Activated T-helper 1 cell treated with Interleukin-2 at 50 U/mL for 16 hours (primary cell): Measurements from ENCODE around the gene ALK.

Experiments used
- DNase-seq: peaks from one replicate; pipeline ENCODE4 v3.0.0-alpha.2; 2020; ENCODE audit warnings: low read depth

The ALK gene

DNA sequence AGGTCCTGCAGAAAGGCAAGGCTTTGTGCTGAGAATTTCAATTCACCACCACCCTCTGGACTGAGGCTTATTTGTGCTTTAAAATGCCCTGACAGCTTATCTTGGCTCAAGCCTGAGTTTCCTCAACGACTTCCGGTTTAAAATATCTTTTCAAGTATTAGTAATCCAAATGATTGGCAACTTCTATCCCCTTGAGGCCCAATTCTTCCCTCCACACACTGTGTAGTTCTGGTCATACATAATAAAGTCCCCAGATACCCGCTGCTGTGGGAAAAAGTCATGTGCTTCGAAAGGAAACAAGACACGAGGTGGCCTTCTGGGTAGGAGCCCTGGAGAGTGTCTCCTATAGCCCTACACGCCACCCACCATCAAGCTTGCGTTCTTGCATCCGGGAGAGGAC, 393.4 kb downstream of the ALK start:
- DNase-seq: no peak

DNA sequence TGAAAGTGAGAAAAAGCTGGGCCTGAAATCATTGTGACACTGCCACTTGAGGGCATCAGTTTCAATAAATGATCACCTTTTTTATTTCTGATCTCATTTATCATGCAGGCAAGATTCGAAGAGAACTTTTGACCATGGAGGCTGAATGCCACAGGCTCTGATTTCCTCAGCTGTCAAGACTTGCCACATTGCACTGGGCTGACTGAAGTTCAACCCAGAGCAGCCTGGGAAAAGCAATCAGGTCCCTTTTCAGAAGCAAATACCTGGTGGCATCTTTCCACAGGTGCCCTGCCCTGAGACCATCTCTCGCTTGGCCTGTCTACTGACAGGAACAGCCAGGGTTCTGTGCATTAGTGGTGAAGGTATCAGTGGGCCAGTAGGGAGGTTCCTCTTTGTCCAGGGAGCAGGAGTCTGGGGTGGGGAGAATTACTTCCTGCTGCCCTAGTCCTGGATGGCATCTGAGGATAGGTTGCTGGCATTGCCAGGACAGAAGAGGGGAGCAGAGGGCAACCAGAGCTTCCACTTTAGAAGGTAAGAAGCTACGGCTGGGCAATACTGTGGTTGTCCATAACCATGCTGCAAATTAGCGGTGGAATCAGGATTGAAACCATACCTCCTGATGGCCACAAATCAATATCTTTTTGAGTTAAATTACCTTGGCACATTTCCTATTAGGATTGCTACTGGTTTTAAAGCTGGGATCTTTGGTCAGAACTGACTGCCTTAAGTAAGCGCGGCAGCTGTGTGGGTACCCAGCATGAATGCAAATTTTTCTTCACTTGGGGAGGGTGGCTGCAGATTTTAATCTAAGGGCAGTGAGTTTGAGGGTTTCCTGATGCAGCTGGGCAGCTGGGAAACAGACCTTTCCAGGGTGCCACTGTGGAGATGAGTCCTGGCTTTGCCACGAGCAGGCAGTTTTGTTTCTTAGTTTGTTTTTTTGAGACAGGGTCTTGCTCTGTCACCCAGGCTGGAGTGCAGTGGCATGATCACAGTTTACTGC, 394.5 kb downstream of the ALK start:
- no peak for DNase-seq

DNA sequence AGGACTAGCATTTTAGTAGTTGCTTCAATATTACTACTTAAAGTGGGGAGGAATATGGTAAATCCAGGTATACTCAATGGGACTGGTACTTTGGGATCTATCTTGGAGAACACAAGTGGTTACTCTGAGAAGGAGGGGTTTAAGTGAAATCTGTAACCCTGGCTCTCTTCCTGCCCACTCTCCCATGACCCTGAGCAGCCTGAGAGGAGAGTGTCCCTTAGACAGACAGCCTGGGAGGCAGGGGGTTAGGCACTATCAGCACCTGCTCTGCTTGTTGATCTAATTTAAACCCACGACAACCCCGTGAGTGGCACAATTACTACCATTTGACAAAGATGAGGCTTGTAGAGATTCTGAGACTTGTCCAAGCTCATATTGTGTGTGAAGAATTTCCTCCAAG, 395.5 kb downstream of the ALK start:
- no peak for DNase-seq

DNA sequence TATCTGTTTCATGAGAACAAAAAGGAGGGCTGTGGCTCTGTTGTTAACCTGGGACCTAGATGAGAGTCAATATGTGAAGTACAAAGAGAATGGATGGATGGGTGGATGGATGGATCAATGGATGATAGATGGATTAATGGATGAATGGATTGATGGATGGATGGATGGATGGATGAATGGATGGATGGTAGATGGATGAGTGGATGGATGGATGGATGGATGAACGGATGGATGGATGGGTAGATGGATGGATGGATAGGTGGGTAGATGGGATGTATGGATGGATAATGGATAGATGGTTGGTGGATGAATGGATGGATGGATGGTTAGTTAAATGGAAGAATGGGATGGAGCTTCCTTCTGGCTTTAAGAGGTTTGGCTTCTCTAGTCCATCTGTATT, 396.7 kb downstream of the ALK start:
- no peak for DNase-seq

DNA sequence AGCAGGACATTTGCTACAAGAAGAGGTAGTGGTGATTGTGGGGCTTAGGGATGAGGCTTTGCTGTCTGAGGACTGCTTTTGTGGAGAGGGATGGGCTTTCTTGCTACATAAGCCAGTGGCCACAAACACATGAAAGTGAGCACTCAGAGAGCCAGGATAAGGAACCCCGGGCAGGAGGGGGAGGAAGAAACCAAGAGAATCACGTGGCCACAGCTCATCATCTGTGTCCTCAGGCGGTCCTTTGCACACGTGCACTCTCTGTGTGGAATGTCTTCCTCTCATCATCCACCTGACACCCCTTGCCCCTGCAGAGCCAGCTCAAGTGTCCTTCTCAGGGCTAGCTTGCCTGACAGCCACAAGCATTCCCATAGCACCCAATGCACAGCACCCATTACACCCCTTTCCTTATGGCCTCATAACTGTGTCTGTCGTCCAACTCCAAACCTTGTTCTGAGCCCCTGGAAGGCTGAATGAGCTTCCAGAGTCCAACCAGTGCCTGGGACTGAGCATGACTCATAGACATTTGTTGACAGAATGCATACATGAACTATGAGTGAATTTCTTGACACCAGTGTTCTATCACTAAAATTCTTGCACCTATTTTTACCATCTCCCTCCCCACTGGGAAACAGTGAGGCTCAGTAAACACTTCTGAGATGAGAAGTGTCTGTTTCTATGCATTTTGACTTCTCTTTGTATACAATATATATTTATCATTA, 398.3 kb downstream of the ALK start:
- no peak for DNase-seq

DNA sequence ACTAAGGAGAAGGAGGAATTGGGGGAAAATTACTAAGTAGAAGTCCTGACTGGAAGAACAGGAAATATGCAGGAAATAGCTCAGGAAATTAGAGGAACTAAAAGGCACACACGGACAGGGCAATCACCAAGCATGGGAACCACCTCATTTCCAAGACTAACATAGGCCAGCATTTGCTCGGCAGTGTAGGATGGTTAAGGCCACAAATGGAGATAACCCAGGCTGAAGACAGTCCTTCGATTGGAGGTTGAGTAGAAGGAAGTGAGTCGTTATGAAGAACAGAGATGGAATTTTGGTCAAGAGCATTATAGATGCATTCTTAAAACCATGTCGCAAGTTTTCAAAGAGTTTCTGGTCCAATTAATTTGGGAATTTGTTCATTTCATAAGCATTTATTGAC, 401.4 kb downstream of the ALK start:
- no peak for DNase-seq

DNA sequence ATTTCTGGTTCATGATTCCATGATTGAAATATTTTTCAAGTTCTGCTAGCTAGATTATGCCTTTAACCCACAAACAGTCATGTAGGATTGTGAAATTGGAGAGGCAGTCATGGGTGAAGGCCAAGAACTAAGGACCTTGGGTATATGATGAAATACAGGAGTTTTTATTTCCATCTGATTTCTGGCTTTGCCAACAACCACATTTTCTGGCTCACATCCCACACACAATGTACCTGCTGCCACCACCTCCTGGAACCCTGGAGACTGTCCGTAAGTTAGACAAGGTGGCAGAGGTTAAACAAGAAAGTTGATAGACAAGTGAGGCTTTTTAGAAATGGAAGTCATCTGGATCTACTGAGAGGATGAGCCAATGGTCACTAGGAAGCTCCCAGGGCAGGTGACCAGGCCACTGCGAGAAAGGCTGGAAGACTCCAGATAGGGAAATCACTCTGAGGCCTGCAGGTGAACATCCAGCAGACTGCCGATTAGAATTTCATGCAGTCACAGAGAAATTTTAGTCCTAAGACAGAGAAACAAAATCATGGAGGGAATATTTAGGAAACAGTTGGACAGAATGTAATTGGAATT, 402.0 kb downstream of the ALK start:
- no peak for DNase-seq

DNA sequence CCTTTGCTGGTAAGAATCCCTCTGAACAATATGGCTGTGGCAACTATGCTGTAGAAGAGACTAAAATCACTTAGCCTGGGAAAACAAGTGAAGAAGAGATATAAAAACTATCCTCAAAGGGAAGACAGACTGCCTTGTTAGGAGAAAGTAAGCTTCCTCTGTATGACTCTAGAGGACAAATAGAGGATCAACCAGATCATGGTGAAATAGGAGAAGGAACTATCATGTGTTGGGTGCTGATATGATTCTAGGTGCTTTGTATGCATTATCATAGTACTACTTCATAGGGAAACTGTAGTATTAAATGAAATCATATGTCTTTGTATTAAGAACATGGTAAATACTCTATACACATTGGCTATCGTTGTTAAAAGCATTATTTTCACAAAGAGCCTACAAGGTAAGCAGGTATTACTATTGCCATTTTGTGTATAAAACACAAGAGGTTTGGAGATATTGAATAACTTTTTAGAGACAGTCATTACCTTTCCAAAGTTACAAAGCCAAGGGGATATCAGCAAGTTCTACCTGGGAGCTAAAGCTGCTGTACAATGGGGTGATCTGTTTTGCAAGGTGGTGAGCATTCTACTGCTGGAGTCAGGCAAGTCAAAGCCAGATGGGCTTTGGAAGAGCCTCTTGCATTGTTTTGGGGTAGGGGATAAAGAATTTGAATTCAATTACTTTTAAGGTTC, 402.6 kb downstream of the ALK start:
- DNase-seq: no peak

DNA sequence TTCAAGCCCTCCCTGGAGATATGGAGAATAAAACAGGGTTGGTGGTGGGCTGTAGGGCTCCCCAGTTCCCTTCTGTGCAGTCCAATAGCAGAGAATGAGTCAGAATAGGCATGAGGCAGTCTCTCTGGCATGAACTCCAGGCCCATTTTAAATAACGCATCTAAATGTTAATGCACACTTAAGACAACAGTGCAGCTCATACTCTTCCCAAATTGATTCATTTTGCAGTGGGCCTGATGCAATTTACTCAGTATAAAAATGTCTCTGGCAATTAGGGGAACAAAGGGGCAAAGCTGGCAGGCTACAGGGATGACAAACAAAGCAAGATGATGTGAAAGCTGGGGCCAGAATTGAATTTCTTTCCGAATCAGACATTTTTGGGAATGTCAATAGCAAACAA, 403.4 kb downstream of the ALK start:
- DNase-seq: no peak

DNA sequence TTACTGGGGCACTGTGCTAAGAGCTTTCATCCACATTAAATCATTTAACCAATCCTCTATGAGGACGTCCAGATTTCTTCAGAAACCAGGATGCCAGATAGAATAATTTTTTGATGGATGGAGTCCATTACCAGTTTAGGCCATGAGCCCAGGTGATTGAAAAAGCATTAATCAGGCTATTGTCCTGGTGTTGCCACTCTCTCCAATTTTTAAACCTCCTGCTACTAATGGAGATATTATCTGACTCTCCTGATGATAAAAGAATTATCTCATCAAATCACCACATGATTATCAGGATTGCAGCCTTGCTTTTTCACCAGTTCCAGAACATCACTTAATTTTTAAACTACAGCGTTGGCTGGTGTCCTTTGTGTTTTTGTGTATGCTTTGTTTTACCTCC, 404.0 kb downstream of the ALK start:
- DNase-seq: no peak

DNA sequence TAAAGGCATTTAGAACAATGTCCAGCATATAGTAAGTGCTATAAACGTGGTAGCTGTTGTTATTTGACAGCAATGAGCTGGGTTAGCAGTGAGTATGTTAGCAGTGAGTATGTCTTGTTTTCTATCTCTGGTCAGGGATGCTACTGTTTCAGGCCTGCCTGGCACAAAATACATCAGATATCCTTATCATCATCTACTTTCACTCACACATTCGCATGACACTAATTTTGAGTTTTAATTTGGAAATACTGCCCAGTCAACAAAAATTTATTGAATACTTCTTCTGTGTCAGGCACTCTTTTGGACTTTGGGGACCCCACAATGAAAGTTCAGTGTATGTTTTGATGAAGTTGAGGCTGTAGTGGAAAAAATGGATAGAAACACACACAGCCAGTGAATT, 404.6 kb downstream of the ALK start:
- DNase-seq: no peak

DNA sequence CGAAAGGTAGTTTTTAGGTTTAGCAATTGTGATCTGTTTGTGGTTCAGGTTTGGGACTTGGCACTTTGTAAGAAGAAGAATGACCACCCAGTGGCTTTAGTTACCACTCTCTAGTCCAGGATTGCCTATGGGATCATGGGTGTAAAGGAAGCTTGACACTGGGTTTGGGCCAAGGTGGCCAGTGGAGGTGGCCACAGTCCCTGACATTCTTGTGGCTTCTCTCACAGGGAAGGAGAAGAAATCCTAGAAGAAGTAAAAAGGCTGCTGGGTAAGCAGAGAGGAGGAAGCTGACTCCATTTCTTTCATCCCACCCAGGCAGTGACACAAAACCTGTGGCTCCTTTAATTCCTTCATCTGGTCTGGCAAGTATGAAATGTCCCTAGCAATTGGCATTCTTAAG, 411.5 kb downstream of the ALK start:
- no peak for DNase-seq

DNA sequence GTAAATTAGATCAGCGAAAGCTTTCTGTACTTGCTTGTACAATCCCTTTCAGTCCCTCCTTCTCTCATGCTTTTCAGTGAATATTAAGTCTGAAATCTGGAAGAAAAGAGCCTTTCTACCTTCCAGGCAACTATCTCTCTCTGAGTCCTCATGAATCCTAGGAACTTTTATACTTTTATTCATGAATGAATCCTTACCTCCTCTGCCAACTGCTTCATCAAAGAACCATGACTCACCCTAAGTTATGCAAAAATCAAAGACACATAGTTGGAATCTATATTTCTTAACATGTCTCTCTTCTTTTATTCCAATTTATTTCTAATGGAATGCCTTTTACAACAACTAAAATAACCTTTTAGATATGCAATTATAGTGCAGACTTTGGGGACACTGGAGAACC, 412.0 kb downstream of the ALK start:
- no peak for DNase-seq

DNA sequence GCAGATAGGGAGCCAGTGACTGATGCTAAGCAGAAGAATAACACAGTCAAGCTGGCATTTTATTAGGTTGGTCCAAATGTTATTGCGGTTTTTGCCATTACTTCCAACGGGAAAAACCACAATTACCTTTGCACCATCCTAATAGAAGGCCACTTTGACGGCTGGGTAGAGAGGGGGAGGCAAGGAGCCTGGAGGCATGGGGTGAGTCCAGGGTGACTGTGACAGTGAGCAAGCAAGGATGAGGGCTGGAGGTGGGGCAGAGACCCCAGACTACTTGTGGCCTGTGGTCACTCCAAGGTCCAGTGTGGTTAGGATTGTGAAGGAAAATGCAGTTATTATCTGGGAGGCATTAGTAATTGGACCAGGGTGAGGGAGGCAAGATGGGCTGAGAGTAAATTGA, 416.6 kb downstream of the ALK start:
- DNase-seq: no peak

DNA sequence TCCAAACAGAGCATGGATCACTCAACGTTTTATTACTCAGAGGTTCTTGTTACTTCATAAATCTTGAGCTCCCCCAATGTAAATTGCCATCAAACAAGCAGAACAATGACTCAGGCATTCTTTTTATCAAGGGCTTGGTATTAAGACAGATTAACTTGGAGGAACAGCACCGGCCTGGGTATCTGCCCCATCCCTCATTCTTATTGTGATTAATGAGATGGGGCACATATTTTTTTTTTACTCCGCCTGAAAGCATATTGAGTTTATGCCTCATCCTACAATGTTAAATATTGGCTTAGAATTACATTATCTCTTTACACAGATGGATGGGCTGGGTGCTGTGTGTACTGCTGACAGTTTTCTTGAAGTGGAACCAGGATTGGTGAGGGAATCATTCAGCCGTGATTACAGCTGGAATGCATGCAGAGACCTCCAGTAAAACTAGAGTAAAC, 418.9 kb downstream of the ALK start:
- DNase-seq: no peak

DNA sequence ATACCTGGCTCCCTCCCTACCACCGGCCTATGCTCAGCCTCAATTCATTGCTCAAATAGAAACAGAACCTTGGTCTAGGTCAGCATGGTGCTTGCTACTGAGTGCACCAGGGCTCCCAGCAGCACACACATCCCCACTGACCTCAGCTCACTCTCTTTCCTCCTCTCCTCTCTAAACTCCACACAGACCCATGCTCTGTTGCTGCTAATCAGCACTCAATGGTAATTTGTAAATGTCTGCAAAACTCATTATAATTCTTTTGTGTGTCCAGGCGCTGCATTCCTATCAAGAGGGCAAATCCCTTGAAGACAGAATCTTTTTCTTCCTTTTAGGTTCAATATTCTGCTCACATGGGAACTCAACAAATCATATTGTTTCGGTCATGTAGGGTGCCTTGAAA, 424.0 kb downstream of the ALK start:
- DNase-seq: no peak

DNA sequence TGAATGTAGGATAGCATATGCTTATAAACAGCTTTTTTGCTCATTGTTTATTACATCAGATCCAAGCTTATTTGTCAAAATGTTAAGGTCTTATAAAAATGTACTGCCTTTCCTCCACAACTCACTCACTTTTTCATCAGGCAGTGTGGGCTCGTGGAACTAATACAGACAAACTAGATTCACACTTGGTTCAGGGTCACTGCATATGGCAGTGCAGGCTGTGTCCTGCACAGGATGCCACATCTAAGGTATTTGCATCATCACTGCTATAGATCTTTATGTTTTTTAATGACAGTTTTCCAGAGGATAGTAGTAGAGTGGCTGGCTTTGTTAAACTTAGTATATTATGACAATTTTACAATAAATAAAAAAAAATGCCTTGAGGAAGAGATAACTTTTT, 425.2 kb downstream of the ALK start:
- no peak for DNase-seq

DNA sequence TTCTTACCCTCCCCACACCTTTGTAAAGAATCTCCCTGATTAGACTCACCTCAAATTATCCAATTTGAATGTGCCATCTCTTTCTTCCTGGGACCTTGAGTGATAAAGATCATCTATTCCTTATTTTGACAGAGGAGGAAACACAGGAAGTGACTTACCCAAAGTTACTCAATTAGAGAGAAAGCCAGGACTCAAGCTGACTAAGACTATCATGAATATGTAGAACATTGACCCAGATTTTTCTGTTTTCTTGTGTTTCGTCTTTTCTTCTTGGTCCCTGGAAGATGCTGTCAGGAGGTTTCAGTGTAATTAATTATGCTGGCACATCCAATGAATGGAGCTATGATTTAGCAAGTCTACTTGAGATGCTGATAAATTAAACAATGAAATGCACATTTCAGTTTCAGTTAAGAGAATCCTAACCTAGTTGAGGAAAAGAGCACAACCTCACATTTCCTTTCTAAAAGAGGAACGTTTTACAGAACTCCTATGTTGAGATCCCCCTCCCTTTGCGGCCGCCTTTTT, 425.8 kb downstream of the ALK start:
- DNase-seq: no peak

DNA sequence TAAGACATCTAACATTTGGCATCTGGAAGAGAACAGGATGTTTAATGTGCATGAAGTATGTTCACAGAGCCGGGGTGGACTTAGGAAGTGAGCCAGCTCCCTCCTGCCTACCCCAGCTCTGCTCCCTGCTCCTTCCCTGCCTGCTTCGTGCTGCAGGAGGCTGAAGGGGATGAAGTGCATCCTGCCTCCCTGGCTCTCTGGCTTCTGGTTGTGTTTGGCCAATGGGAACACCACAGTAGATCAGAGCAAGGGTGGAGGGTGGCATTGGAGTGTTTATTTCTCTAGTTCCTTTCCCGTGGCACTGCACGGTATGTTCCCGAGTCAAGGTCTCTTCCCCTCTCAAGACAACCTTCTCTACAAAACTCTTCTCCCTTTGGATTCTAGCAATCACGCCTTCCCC, 426.3 kb downstream of the ALK start:
- DNase-seq: no peak

DNA sequence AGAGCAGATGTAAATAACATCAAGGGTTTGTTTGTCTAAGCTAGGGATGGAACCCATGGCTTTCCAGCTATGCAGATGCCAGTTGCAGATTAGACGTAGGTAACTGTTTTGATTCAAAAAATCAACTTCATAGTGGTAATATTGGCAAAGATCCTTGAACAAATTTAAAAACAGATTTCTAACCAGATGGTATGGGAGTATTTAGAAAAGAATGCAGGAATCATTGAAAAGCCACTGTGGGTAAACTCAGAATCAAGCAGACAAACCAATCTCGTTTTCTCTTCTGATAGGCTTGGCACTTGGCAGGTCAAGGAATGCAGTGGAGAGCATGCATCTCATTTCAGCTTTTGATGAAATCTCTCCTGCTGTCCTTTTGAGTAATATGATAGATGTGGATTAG, 428.7 kb downstream of the ALK start:
- no peak for DNase-seq

DNA sequence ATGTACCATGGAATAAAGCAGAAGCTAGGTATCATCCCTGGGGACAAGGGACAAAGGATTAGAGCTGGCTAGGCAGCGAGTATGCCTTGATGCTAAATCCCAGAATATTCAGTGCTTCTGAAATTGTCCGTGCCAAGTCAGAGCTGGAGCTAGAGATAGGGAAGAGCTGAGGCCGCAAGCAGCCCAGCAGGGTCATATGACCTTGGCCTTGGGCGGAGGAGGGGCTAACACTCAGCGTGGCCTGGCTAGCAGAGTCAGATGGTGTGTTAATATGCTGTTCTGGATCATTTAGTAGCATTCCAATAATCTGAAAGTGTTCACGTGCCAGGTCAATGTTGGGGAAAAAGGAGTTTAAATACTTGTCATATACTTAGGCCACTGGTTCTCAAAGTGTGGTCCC, 431.3 kb downstream of the ALK start:
- no peak for DNase-seq

DNA sequence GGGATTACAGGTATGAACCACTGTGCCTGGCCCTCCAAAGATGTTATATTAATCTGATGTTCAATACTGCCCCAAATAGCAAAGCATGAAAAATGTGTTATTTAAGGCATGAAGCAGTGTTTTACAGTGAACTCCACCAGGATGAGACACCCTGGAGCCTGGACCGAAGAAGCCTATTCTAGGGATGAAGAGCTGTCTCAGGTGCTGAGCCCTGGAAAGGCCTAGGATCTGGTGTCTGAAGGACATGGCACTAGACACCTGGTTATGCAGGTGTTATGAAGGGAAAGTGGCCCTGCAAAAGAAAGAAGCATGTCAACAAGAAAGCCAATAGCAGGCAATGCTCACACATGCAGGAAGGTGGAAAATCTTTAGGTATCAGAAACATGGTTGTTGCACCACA, 431.8 kb downstream of the ALK start:
- no peak for DNase-seq
